Measurements from ENCODE around the gene CHRNA4.

DNA sequence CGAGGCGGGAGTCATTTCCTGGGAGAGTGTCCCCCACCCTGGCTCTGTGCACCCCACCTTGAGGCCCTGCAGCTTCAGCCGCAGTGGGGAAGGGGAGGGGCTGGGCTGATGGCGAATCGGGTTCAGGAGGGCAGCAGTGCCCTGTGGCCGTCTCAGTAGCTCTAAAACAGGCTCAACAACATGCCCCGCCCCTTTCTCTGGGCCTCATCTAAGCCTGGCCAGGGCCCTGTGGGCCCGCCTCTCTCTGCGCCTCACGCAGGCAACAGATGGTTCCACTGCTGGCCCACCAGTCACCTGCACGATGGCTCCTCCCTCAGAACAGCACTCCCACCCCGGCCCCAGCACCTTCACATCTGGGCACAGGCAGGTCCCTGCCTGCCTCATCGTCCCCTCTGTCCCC is 30.2 kb downstream of the CHRNA4 start:
- TF ChIP-seq CTCF (IDR thresholded peaks at IDR 0.05) = no peak
- TF ChIP-seq POLR2A (IDR thresholded peaks at IDR 0.05) = no peak
- no peak for TF ChIP-seq POLR2AphosphoS5 (IDR thresholded peaks at IDR 0.05)
